Tibial nerve (tissue), 4 donors: ENCODE results near the gene FAM120B.

Source experiments
- CTCF ChIP-seq, 5 experiments: fragments of 200-600 bp in 3 of 5; fragments of 450-650 bp in 2 of 5; sonication (generic) in 3 of 5; IDR thresholded peaks; one replicate each; pipeline ENCODE4 v1.5.1; 2016 to 2019; ENCODE audit warnings: antibody characterized with exemption in 5 of 5, mild to moderate bottlenecking in 3 of 5, moderate library complexity in 2 of 5
- EP300 ChIP-seq, 2 donors: sonication (generic); formaldehyde crosslinking; IDR thresholded peaks; one replicate each; pipeline ENCODE4 v1.6.1; 2017; ENCODE audit warnings: antibody characterized with exemption in 2 of 2, mild to moderate bottlenecking in 1 of 2
- POLR2A ChIP-seq, 2 donors: fragments of 450-650 bp; IDR thresholded peaks; one replicate each; pipeline ENCODE4 v1.6.1; 2017; ENCODE audit warnings: antibody characterized with exemption in 2 of 2, mild to moderate bottlenecking in 2 of 2, moderate library complexity in 2 of 2

DNA sequence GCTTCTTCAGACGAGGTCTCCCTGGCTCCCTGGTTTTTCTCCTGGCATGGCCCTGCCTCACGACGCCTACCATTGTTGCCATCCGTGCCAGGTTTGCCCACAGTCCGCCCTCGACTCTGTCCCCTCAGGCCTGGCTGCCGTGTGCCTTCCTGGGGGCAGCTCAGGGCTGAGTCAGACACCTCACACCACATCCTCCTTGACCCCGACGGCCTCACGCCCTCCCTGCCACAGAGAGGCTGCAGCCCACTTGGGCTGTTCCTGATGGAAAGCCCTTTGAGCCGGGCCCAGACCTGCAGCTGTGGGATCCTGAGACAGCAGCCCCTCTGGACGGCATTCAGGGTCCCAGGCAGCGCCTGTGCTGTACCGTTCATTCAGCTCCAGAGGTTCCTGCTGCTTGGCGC is 138.3 kb downstream of the FAM120B start:
- TF ChIP-seq CTCF (IDR thresholded peaks at IDR 0.05) (no peak), EP300 (IDR thresholded peaks at IDR 0.05) (no peak), POLR2A (IDR thresholded peaks at IDR 0.05) (no peak)
